HG03565 (cell line): Measurements from ENCODE around the gene VAPA.

ENCODE experiments used
- ATAC-seq: cut with Tn5 transposase; IDR thresholded peaks from one replicate; pipeline ENCODE4 v1.9.1; 2021; ENCODE audit warnings: mild to moderate bottlenecking, moderate library complexity; ENCODE audit not compliant: unreplicated experiment

The VAPA gene

DNA sequence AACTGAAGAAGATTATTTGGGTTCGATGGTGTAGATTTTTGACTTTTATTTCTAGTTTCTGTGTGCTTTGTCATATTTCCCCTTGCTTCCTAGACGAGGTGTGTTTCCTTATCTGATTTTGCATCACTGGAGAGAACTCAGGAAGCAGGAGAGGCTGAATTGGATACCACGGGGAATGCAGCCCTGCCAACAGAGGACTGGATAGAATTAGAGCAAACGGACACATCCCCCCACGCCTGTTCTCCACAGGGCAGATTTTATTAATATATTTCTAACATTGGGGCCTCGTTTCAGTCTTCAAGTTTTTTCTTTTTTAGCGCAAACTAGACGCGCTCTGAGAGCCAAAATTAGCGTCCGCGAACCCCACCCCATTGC, 678 bp upstream of the VAPA start:
- no peak for ATAC-seq

GRCh38 chr18:9914334-9914583, 443 bp downstream of the VAPA start:
- ATAC-seq, result peak; percentile 11

DNA sequence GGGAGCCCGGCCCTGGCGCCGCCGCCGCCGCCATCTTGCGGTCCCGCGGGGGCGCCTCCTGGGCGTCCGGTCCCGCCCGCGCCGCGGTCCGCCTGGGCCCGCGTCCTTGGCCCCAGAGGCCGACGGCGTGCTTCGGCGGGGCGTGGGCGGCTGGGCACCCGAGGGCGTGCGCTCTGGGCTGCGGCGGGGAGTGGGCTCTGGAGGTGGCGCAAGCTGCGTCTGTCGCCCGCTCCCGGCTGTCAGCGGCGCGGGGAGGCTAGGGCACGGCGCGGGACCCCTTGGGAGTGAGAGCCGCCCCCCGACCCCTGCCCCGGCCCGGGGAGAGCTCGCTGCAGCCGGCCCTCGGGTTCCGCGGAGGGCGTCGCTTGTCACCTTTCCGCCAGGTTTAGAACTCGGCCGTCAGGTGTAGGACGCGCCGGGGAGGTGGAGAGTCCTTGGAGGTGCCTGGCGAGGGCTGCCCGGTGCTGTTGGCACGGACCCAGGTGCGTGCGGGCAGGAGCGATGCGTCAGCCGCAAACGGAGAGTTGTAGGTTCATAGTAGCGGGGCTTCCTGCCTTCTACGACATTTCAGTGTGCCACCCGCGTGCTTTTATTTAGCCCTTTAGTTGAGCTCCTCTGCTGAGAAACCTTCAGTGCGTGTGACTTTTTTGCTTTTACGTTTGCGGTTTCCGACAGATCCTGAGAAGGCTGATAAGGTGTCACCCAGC, 921 bp downstream of the VAPA start:
- peak; percentile 7 for ATAC-seq

DNA sequence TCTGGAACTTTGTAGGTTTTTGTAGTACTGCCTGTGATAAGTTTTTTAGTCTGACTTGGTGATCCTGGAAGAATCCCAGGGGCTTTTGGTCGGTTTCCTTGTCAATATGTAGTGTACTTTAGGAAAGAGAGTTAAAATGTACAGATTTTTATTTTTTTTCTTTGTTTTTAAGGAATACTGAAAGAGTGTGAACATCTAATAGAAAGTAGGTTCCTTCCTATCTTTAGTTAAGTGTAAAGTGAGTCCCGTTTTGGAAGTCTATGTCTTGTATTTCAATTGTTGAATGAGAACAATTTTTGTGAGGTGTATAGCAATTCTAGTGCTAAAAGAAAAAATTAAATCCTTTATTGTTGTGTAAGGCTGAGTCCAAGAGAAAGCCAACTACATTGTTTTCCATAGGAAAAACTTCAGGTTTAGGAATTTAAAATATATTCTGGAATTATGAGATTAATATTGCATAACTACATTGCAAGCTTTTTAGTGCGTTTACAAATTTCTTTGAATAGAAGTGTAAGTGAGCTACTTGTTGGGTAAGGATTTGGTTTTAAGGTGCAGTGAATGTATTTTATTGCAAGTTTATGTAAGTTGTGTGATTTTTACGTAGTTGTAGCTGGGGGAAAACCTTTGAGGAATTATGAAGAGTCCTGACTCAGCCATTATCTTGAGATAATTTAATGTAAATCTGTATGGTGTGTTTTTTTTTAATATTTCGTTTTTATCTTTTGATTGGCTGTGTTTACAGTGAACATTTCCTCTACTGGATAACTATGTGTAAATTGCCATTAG, 1.7 kb downstream of the VAPA start:
- no peak for ATAC-seq

DNA sequence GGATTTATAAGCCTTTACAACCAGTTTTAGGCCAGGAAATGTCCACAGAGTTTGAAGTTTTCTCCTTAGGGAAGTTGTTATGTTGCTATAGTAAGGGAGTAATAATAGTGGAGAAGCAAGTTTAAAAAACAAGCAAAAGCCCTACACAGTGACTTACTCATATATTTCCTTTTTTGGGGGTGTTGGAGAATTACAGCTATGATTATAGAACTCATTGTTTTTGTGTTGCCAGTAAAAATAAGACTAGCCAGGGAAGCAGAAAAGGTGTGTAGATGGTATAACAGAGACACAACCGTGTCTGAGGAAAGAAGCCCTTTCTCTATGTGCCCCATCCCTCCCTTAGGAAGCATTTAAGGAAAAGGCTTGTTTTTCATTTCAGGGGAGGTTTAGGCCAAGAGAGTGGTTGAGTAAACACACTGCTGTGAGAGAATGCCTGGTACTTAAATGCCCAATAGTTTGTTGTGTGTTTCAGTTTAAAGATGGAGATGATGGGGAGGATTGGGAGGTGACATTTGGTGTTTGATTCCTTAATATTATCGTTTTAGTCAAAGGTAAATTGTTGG, 2.3 kb downstream of the VAPA start:
- no peak for ATAC-seq

- no peak for ATAC-seq
Observed at GRCh38 chr18:9916808-9917207, 3.0 kb downstream of the VAPA start.

DNA sequence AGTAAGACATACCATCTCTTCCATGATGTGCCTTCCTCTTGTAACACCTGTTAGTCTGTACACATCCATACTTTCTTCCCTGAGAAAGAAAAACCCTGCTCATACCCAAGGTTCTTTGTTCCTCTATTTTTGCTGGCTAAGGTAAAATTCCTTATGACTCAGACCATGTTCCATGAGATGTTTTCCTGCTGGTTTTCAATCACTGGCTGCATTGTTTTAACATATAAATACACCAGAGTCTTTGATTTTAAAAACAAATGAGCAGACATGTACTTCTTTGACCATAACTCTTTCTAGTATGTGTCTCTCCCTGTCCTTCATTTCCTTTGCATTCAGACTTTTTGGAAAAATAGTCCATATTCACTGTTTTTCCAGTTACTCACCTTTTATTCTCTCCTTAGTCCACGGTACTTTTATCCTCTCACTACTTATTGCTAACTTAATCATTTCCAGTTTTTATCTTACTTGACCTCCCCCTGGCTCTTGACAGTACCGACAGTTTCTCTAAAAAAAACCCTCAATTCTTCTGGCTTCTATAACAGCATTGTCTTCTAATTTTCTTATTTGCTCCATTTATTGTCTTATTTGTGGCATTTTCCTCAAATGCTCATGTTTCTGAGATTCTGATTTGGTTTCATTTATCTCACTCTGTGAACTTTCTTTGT, 4.3 kb downstream of the VAPA start:
- no peak for ATAC-seq

- no peak for ATAC-seq
Observed at GRCh38 chr18:9919564-9920232, 5.9 kb downstream of the VAPA start.

- no peak for ATAC-seq
Observed at GRCh38 chr18:9922592-9923311, 8.9 kb downstream of the VAPA start.

DNA sequence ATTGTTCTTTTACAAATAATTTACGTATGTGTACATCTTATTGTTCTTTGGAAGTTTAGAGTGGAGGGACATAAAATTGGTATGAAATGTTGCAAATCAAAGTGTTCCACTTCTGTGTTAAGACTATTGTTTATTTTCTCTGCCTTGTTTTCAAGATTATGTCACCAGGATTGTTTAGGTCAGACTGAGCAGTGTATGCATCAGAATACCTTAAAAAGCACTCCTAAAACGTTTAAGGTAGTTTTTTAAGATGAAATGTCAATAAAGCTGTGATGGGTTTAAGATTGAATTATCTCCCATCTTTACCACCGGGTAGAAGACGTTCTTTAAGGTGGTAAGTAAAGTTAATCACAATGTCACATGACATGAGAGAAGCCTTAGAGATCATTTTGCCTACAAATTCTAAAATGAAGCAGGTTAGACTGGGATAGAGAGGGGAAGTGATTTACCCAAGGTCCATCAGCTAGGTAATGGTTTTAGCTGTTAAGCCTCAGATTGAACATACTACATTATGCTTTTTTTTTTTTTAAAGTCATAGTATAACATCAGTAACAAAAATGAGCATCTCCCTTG, 10.6 kb downstream of the VAPA start:
- ATAC-seq, result no peak

DNA sequence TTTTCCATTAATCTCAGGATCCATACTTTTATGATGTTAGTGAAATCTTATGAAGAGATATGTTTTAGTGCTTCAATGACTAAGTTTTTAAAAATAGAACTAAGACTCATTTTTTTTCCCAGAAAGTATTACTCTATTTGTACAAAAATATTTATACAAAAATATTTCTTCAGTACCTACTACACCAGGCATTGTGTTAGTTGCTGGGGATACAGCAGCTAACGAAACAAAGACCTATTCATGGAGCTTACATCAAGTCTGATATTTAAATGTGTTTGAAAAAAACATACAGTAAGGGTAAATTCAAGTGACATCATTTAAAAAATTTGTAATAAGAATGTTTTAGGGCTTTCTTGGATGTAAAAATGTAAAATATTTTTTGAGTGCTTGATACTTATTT, 11.6 kb downstream of the VAPA start:
- ATAC-seq, result no peak

GRCh38 chr18:9925795-9926194, 12.0 kb downstream of the VAPA start:
- ATAC-seq, result no peak

GRCh38 chr18:9926223-9926894, 12.5 kb downstream of the VAPA start:
- ATAC-seq, result no peak

GRCh38 chr18:9926977-9927376, 13.2 kb downstream of the VAPA start:
- no peak for ATAC-seq

DNA sequence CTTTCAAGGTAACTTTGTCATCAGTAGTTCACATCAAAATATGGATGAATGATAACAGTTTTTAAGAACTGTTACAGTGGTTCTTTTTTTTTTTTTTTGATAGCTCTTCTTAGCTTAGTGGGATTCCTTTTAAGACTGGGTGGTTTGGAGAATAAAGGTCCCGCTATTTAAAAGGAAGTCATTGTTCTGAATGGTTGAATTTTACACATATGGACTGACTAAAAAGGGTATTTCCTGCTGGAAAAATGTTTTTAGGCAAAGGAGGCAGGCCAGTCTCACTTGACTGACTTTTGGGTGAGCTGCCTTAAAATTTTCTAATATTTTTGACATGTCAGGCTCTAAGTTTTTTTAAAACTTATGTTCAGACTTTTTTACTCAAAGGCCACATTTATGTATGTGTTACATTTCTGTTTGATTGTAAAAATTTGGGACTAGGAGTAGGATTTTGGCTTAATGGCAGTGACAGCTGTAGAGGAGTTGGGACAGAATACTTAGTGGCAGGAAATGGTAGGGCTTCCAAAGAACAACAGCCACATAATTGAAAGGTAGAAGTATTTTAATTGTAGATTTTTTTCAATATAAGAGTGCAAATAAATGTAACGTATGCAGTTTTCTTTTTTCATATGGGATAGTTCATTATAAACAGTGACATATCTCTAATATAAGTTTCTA, 13.7 kb downstream of the VAPA start:
- ATAC-seq, result no peak

- ATAC-seq, result no peak
Observed at GRCh38 chr18:9928646-9929259, 14.9 kb downstream of the VAPA start.

- no peak for ATAC-seq
Observed at GRCh38 chr18:9930299-9930884, 16.6 kb downstream of the VAPA start.

GRCh38 chr18:9931146-9931545, 17.3 kb downstream of the VAPA start:
- no peak for ATAC-seq

GRCh38 chr18:9931678-9932077, 17.9 kb downstream of the VAPA start:
- ATAC-seq, result no peak
